Right ventricle myocardium superior (tissue), 1 donor: ENCODE measurements around the gene NDUFA6. TPM values are rescaled to one million over a fixed set of nuclear protein-coding genes. Genes with fewer than 3 reads are reported as not detected.

Source experiments
- ATAC-seq: fragments of 200-7000 bp; cut with Tn5 transposase; one replicate; pipeline ENCODE4 v1.9.1; 2020; ENCODE audit warnings: mild to moderate bottlenecking; ENCODE audit not compliant: poor library complexity
- DNase-seq: peaks from one replicate; pipeline ENCODE4 v3.0.0-alpha.2; 2020
- intact Hi-C: fragments of 100-400 bp; cut with DNase I; formaldehyde crosslinking; loops from one replicate; pipeline ENCODE4 v1.11.2; 2022
- total RNA-seq: library from RNA; stranded (reverse); fragmentation: NEBNext Ultra II Directional; extraction: Animal tissue kit (Norgen Biotek cat#: 25700); gene quantifications from one replicate; pipeline ENCODE4 v1.2.1, GENCODE V29; 2021
- donor health status: DM: no; HTN: yes; CAD: no; lungs with severe emphysema.

NDUFA6 gene
- total RNA-seq, 1 donor from 2014 or later = 298 TPM

- intact Hi-C loops = no loop called here
- ATAC-seq = no peak
Measured at GRCh38 chr22:42061041-42061440, 29.5 kb downstream of the NDUFA6 start.

DNA sequence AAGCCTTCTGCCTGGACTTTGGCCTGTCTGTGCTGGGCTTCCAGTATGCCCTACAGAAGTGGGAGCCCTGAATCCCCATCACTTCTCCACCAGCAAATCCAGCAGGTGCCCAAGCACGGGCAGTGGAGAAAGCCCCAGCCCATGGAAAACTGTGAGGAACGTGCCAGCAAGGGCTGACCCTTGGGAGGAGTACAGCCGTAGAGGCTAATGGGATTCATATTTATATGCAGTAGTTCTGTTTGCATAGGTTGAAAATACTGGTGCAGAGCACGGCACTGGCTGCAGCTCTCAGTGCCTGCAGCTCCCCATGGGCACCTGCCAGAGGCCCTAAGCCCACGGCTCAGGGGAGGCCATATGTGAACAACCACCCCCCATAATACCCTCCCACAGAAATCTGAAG is 30.1 kb downstream of the NDUFA6 start:
- no peak for ATAC-seq
- intact Hi-C loops = no loop called here
- DNase-seq = no peak

More at GRCh38 chr22:42061041-42061440, 29.5 kb downstream of the NDUFA6 start:
- DNase-seq = no peak

DNA sequence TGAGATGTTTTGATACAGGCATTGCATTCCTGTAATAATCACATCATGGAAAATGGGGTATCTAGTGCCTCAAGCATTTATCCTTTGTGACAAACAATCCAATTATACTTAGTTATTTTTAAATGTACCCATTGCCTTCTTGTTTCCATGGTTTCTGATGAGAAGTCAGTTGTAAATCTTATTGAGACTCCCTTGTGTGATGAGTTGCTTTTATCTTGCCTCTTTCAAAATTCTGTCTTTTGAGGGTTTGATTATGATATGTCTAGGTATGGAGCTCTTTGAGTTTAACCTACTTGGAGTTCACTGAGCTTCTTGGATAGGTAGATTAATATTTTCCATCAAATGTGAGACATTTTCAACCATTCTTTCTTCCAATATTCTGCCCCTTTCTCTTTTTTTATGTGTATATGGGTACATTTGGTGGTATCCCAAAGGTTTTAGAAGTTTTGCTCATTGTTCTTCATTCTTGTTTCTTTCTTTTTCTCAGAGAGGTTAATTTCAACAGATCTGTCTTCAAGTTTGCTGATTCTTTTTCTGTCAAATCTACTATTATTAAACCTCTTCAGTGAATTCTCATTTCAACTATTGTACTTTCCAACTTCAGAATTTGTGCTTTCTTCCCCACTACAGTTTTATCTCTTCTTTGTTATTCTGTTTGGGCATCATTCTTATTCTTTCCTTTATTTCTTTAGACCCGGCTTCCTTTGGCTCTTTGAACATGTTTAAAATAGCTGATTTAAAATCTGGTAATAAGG is 33.6 kb downstream of the NDUFA6 start:
- no peak for ATAC-seq
- DNase-seq = no peak
- intact Hi-C loops = no loop called here

DNA sequence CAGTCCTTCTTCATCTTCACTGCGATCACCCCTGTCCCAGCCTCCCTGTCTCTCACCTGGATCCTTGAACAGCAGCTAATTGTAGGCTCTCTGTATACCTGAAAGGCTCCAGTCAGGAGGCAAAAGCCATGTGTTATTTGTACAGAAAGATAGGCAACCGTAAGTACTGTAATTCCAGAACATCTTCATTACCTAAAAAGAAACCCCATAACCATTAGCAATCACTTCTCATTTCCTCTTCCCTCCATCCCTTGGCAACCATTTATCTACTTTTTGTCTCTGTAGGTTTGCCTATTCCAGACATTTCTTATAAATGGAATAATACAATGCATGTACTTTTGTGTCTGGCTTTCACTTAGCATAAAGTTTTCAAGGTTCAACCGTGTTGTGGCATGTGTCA is 37.8 kb downstream of the NDUFA6 start:
- no peak for ATAC-seq
- DNase-seq = no peak
- intact Hi-C loops = no loop called here

DNA sequence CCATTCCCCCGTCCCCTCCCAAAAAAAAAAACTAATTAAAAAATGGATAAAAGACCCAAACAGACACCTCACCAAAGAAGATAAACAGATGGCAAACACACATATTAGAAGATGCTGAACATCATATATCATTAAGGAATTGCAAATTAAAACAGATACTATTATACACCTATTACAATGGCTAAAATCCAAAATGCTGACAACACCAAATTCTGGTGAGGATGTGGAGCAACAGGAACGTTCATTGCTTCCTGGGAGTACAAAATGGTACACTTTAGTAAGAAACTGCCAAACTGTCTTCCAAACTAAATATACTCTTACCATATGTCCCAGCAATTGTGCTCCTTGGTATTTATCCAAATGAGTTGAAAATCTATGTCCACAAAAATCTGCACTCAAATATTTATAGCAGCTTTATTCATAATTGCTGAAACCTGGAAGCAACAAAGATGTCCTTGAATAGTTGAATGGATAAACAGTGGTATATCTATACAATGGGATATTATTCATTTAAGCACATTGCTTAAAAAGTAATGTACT is 39.9 kb downstream of the NDUFA6 start:
- intact Hi-C loops = no loop called here
- ATAC-seq = no peak
- DNase-seq = no peak

DNA sequence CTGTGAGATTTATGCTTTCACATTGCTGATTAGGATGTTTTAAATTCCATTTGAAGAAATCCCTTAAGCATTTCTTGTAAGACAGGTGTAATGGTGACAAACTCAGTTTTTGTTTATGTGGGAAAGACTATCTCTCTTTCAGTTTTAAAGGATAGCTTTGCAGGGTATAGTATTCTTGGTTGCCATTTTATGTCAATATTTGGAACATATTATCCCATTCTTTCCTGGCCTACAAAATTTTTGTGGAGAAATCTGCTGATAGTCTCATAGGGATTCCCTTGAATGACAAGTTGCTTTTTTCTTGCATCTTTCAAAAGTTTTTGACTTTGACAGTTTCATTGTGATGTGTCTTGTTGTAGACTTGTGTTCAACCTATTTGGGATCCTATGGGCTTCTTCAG is 48.8 kb downstream of the NDUFA6 start:
- ATAC-seq (no peak), DNase-seq (no peak)
- intact Hi-C loops = no loop called here

DNA sequence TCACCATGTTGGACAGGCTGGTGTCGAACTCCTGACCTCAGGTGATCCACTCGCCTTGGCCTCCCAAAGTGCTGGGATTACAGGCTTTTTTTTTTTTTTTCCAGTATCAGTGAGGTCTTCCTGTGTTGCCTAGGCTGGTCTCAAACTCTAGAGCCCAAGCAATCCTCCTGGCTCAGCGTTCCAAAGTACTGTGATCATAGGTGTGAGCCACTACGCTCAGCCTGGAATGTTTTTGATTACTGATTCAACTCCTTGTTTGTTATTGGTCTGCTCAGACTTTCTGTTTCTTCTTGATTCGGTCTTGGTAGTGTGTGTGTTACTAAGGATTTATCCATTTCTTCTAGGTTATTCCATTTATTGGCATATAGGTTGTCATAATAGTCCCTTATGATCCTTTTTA is 51.3 kb downstream of the NDUFA6 start:
- ATAC-seq = no peak
- intact Hi-C loops = no loop called here

More for the DNA sequence above, 51.3 kb downstream of the NDUFA6 start:
- DNase-seq = no peak

Other genes starting within 250 kb of the NDUFA6 start
- gene SHISA8, start 175.7 kb downstream of the NDUFA6 start, total RNA-seq = 6.4 TPM
- gene TNFRSF13C, start 164.0 kb downstream of the NDUFA6 start, total RNA-seq = 1.2 TPM
- gene CENPM, start 143.6 kb downstream of the NDUFA6 start, total RNA-seq = 0.59 TPM
- 0.08 TPM for gene SEPTIN3, start 121.3 kb downstream of the NDUFA6 start, total RNA-seq
- 0.16 TPM for gene WBP2NL, start 92.0 kb downstream of the NDUFA6 start, total RNA-seq
- gene NAGA, start 20.0 kb downstream of the NDUFA6 start, total RNA-seq = 11.8 TPM
- gene PHETA2, start 16.5 kb downstream of the NDUFA6 start, total RNA-seq = 4.2 TPM
- 179 TPM for gene SMDT1, start 11.1 kb downstream of the NDUFA6 start, total RNA-seq
- not detected for gene CYP2D6, start 40.0 kb upstream of the NDUFA6 start, total RNA-seq
- 16.3 TPM for gene TCF20, start 179.9 kb upstream of the NDUFA6 start, total RNA-seq